Measurements from ENCODE around the gene RADX.

RADX gene

DNA sequence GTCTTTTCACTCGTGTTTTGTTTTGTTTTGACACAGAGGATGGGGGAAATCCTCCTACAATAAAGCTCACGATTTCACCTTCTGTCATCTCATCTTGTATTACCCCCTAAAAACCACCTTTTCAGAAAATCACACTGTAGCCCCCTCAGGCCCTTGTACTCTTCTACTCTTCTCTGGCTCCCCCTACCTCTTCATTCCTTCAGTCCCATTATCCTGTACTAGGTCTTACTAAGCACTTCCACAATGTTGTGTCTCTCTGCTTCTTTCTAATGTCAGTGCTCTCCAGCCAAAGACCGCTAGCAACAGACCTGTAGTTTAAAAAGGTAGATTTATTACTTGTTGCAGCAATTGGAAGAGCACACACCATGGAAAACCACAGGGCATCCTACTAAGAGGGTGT lies 84.7 kb downstream of the RADX start:
- no peak for DNase-seq

DNA sequence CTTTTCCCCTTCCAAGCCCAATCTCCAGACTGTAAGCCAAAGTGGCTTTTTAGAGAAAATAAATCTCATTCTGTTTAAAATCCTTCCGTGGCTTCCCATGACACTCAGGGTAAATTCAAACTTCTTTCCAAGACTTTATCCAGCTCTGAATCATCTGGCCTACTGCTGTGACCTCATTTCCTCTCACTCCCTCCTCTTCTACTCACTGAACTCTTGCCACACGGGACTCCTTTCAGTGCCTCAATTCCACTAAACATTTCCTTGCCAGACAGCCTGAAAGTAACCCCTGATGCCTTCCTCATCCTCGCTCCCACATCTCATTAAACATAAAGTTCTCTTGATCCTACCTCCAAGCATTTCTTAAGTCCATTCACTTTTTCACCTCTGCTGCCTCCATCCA lies 86.9 kb downstream of the RADX start:
- no peak for DNase-seq

- DNase-seq: no peak
Observed at GRCh38 chrX:106702636-106703035, 90.9 kb downstream of the RADX start.

DNA sequence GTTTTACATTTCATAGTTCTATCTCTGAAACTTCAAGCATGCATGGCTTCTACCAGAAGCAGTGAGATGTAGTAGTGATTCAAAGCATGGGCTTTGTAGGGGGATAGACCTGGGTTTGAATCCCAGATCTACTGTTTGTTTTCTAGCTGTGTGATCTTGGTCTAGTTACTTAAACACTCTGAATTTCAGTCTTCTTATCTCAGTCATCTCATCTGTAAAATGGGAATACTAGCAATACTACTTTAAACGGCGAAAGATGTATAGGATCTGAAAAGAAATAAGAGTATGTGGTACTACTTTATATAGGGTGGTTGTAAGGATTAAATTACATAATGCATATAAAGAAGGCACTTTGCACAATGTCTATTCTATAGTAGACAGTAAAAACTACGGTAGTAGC lies 94.7 kb downstream of the RADX start:
- no peak for DNase-seq

GRCh38 chrX:106707771-106708454 lies 96.1 kb downstream of the RADX start:
- no peak for DNase-seq

- no peak for DNase-seq
Observed at GRCh38 chrX:106710771-106711170, 99.0 kb downstream of the RADX start.

GRCh38 chrX:106711375-106711774 lies 99.6 kb downstream of the RADX start:
- DNase-seq: no peak

GRCh38 chrX:106716004-106716403 lies 104.2 kb downstream of the RADX start:
- no peak for DNase-seq

- DNase-seq: no peak
Observed at GRCh38 chrX:106716463-106716862, 104.7 kb downstream of the RADX start.

- DNase-seq: no peak
Observed at GRCh38 chrX:106718709-106719108, 106.9 kb downstream of the RADX start.

GRCh38 chrX:106725931-106726330 lies 114.2 kb downstream of the RADX start:
- DNase-seq: no peak

GRCh38 chrX:106726485-106727437 lies 115.0 kb downstream of the RADX start, which contains the start of gene RNF128:
RNF128 (plus strand) TSS chrX:106726701; CDS start chrX:106726914, 213 bp downstream.
- DNase-seq: no peak

- no peak for DNase-seq
Observed at GRCh38 chrX:106728337-106728736, 116.6 kb downstream of the RADX start.

Measured in bone marrow (tissue), 2 donors.